GM12875 (cell line): ENCODE data around the gene CMIP.
"Not testable (repeated sequence)": the region's sequence is repeated elsewhere in the genome, so short reads cannot be mapped to it uniquely, and the experiment has no call there.

Experiments
- H3K4me3 ChIP-seq: one replicate; pipeline ENCODE4 v1.5.1; 2011; ENCODE audit warnings: low read depth, low read length, control low read depth
- CTCF ChIP-seq: IDR thresholded peaks from 2 replicates; pipeline ENCODE4 v1.5.1; 2011; ENCODE audit warnings: low read depth, mild to moderate bottlenecking, control low read depth, inconsistent platforms, low read length, moderate library complexity, borderline replicate concordance; ENCODE audit not compliant: insufficient read depth

CMIP gene

DNA sequence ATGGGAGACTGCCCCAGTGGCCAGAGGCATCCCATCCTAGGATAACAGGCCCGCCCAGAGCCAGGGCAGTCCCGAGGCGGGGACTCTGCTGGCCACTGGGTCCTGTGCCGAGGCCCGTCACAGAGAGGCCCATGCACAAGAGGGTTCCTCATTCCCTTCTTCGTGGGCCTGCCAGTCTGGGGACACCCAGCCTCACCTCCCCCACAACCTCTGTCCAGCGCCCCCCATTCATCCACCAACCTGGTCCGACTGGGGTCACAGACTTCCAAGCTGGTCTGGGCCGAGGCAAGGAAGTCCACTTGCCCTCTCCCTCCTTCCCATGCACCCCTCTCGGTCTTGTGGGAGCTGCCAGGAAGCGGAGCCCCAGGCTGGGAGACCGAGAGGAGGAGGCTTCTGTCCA is 240.3 kb downstream of the CMIP start:
- no peak overlapping the region for H3K4me3 ChIP-seq
- no peak for TF ChIP-seq CTCF

- H3K4me3 ChIP-seq, result no peak overlapping the region
- TF ChIP-seq CTCF, result no peak
Observed at GRCh38 chr16:81686391-81687130, 242.0 kb downstream of the CMIP start.

- no peak overlapping the region for H3K4me3 ChIP-seq
- TF ChIP-seq CTCF, result no peak
Observed at GRCh38 chr16:81687131-81687456, 242.5 kb downstream of the CMIP start.

- no peak overlapping the region for H3K4me3 ChIP-seq
- no peak for TF ChIP-seq CTCF
Observed at GRCh38 chr16:81688182-81688581, 243.6 kb downstream of the CMIP start.

DNA sequence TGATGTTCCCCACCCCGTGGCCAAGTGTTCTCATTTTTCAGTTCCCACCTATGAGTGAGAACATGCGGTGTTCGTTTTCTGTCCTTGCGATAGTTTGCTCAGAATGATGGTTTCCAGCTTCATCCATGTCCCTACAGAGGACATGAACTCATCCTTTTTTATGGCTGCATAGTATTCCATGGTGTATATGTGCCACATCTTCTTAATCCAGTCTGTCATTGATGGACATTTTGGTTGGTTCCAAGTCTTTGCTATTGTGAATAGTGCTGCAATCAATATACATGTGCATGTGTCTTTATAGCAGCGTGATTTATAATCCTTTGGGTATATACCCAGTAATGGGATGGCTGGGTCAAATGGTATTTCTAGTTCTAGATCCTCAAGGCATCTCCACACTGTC is 244.2 kb downstream of the CMIP start:
- not testable (repeated sequence) for H3K4me3 ChIP-seq

GRCh38 chr16:81692021-81692420 is 247.4 kb downstream of the CMIP start:
- no peak for TF ChIP-seq CTCF
- H3K4me3 ChIP-seq, result no peak overlapping the region

GRCh38 chr16:81692571-81692970 is 248.0 kb downstream of the CMIP start:
- H3K4me3 ChIP-seq, result no peak overlapping the region
- no peak for TF ChIP-seq CTCF
